Spleen (tissue), 7 donors: Measurements from ENCODE around the gene MPP2.

ENCODE experiments used
- CTCF ChIP-seq, 11 experiments: fragments of 200-600 bp in 7 of 11; fragments of 450-650 bp in 4 of 11; sonication (generic) in 4 of 11; IDR thresholded peaks in 8 of 11; conservative IDR thresholded peaks in 3 of 11; 1 replicate in 7 of 11; 2 replicates in 4 of 11; pipeline versions ENCODE4 v1.4.0 to v1.8.0; 2016 to 2021; ENCODE audit warnings: antibody characterized with exemption in 11 of 11, inconsistent platforms in 4 of 11, mild to moderate bottlenecking in 1 of 11
- POLR2A ChIP-seq, 3 donors: fragments of 450-650 bp; IDR thresholded peaks; one replicate each; pipeline ENCODE4 v1.5.1; 2017; ENCODE audit warnings: antibody characterized with exemption in 3 of 3, mild to moderate bottlenecking in 1 of 3
- donor health status: DM: no; HTN: no; CAD: no; lungs with moderate emphysema.
- donor health status: DM: no; HTN: no; CAD: no.
- donor health status: DM: no; HTN: no; CAD: no.

DNA sequence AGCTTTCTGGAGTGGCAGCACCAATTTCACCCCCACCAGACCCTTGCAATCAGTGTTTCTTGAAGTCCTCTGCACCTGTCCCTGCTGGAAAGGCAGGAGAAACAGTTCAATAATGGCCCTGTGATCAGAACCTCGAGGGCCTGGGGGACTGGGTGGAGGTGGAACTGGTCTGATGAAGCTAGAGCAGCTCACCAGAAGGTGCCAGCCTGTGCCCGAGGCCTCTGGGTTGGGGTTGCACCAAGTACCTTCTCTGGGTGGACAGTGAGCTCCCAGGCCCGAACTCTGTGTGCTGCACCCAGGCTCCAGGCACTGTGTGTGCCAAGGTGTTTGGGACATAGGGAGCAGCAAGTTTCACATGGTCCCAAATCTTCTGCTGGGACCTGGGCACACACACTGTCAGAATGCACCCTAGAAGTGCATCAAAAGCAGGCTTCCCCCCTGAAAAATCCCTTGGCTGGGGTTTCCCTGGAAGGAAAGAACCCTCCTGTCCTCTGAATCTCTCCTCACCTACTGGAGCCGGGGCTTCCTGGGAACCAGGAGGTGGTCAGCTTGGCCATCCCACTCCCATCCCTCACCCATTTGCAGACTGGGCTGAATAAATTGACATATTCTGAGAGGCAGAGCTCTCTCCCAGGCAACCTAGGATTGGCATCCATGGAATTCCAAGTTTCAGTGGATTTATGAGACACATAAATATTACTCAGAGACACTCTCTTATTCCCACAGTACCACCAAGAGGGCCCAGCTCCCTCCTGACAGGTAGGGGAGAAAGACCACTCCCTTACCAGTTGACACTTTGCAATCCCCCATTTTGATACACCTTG is 43.0 kb downstream of the MPP2 start:
- TF ChIP-seq CTCF (IDR thresholded peaks at IDR 0.05 in 8 of 11, conservative IDR thresholded peaks at IDR 0.05 in 3 of 11) (no peak), POLR2A (IDR thresholded peaks at IDR 0.05) (no peak)
